ENCODE results near the gene PALMD.

The PALMD gene

GRCh38 chr1:99645699-99646531 lies at the start of gene PALMD:
TSS of gene PALMD (plus strand) at chr1:99646113. CDS start at chr1:99646318, 205 bp downstream.
- DNase-seq = peak; percentile 73

- DNase-seq = no peak
These were observed 47.0 kb upstream of the PALMD start for GRCh38 chr1:99598738-99599411.

GRCh38 chr1:99599678-99600175 lies 46.2 kb upstream of the PALMD start:
- no peak for DNase-seq

- DNase-seq = no peak
These were observed 45.1 kb upstream of the PALMD start for GRCh38 chr1:99600782-99601181.

- no peak for DNase-seq
These were observed 44.7 kb upstream of the PALMD start for GRCh38 chr1:99601208-99601607.

GRCh38 chr1:99601709-99602403 lies 44.1 kb upstream of the PALMD start:
- DNase-seq = no peak

- DNase-seq = no peak
These were observed 43.4 kb upstream of the PALMD start for GRCh38 chr1:99602404-99602969.

GRCh38 chr1:99603699-99604560 lies 42.0 kb upstream of the PALMD start:
- no peak for DNase-seq

- no peak for DNase-seq
These were observed 39.6 kb upstream of the PALMD start for GRCh38 chr1:99606306-99606705.

- no peak for DNase-seq
These were observed 38.3 kb upstream of the PALMD start for GRCh38 chr1:99607590-99607989.

GRCh38 chr1:99608058-99608457 lies 37.9 kb upstream of the PALMD start:
- no peak for DNase-seq

GRCh38 chr1:99613716-99614115 lies 32.2 kb upstream of the PALMD start:
- no peak for DNase-seq

- DNase-seq = no peak
These were observed 31.2 kb upstream of the PALMD start for GRCh38 chr1:99614728-99615127.

GRCh38 chr1:99619583-99619982 lies 26.3 kb upstream of the PALMD start:
- DNase-seq = no peak

GRCh38 chr1:99621340-99621901 lies 24.5 kb upstream of the PALMD start:
- DNase-seq = peak; percentile 50

- DNase-seq = no peak
These were observed 23.1 kb upstream of the PALMD start for GRCh38 chr1:99622702-99623347.

- no peak for DNase-seq
These were observed 22.4 kb upstream of the PALMD start for GRCh38 chr1:99623554-99623953.

- no peak for DNase-seq
These were observed 18.3 kb upstream of the PALMD start for GRCh38 chr1:99627615-99628014.

GRCh38 chr1:99629164-99629563 lies 16.7 kb upstream of the PALMD start:
- no peak for DNase-seq

GRCh38 chr1:99634971-99635624 lies 10.8 kb upstream of the PALMD start:
- no peak for DNase-seq

GRCh38 chr1:99635664-99636063 lies 10.2 kb upstream of the PALMD start:
- no peak for DNase-seq

Data from right forelimb (tissue), 1 donor.